NCI-H2171 treated with DMSO at 0.1 percent for 48 hours (cell line): Measurements from ENCODE around the gene CD9.

Source experiments
- DNase-seq: peaks from one replicate; lab custom pipeline; 2025; lab: John Stamatoyannopoulos, UW

CD9 gene

DNA sequence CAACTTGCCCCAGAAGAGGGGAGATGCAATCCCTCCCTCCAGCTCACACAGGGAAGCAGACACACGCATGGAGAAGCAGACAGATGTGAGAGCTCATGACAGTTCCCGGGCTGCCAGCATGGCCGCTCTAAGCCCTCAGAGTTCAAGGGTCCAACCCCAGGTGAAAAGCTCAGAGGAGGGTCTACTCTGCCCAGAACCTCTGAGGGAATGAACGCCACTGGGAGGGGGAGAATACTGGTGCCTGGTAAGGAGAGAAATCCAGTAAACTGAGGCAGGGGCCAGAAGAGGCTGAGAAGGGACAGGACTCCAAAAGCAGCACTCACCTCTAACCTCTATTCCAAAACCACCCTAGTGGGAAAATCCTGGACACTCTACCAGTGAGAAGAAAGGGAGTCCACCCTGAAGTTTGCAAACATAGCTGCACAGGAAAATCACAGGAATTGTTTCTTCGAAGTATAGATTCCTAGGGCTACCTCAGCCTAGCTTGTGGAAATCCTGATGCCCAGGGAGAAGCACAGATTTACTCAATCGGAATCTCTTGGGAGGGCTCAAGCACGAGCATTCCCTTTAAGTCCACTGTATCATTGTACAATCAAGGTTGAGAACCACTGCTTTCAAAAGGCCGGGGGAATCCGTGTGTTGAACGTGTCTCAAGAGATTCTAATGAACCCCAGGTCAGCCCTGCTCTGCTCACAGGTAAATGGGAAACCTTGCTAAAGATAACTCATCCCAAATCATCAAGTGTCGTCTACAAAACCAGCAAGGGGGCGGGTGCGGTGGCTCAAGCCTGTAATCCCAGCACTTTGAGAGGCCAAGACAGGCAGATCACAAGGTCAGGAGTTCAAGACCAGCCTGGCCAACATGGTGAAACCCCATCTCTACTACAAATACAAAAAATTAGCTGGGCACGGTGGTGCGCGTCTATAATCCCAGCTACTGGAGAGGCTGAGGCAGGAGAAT is 76.0 kb downstream of the CD9 start:
- DNase-seq = no peak

DNA sequence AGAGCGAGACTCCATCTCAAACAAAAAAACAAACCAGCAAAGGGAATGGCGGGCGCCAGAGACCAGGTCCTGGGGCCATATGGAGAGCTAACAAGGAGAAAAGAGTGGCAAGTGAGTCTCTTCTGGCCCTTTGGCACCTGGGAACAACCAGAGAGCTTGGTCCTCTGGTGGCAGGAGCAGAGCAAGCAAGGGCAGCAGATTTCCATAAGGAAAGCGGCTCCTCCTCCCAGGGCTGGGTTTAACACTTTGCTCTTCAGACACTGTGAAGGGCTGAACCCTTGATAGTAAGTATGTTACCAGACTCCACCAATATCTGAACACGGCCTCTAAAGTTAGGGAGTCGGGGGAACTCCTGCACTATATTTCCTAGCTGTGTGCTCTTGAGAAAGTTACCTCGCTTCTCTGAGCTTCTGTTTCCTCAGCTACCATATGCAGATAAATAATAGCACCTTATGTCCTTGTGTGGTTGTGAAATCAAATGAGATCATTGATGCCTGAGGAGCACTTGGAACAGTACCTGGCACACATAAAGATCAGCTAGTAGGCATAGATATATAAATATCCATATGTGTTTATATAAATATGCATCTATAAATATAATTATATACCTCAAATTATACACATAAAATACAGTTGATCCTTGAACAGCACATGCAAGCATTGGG is 76.9 kb downstream of the CD9 start:
- DNase-seq = peak; percentile 29

DNA sequence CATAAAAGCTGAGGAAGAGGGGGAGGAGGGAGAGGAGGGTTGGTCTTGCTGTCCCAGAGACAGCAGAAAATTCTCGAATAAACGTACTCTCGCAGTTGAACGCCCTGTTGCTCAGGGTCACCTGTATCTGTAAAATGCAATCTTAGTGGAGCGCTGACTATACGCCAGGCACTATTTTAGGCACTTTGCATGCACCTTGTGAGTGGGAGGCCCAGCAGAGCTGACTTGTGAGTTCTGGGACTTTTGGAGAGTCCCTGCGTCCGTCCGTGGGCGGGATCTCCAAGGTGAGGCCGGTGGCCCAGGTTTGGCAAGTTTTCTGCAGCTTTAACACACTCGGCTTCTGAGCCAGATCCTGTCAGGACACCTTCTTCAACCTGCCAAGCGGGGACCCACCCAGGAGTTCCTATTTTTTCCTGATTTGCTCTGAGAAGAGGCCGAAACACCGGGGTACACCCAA is 77.8 kb downstream of the CD9 start:
- no peak for DNase-seq

DNA sequence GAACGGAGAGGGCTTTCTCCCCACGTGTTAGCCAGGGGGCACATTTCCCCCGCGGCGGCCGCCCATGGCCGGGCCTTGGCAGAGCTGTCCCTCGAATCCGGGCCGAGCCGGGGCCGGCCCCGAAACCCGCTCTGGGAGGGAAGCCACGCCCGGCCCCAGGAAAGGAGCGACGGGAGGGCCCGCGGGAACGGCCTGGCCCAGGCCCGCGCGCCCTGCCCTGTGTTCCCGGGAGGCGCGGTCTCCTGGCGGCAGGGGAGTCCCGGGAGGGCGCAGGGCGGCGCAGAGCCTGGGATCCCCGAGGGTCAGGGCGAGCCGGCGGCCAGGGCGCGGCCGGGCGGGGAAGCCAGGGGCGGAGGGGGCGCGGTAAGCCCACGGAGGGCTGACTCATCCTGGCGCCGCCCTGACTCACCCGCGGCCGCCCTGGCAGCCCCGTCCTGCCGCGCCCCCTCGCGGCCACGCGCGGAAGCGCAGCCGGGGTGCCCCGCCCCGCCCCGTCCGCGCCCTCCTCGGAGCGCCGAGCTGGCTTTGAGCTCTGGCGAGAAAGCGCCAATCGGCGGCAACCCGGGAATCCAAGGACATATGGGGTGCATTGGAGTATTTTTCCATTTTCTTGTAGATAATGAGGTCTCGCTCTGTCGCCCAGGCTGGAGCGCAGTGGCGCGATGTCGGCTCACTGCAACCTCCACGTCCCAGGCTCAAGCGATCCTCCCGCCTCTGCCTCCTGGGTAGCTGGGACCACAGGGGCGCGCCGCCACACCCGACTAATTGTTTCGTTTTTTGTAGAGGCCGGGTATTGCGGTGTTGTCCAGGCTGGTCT is 78.4 kb downstream of the CD9 start:
- DNase-seq = peak; percentile 88

DNA sequence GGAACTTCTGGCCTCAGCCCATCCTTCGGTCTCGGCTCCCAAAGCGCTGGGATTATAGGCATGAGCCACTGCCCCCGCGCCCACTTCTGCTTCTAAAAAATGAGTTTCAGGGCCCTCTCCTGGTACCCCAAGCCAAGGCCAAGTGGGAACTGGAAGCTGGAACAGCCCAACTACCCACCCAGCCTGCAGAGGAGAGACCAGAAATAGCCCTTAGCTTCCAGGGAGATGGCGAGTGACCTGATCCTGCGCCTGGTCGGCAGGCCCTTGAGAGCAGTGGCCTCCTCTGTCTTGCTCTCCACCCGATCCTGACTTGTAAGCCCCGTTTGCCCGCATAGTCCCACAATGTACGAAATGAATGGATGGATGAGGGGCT is 79.0 kb downstream of the CD9 start:
- DNase-seq = no peak

DNA sequence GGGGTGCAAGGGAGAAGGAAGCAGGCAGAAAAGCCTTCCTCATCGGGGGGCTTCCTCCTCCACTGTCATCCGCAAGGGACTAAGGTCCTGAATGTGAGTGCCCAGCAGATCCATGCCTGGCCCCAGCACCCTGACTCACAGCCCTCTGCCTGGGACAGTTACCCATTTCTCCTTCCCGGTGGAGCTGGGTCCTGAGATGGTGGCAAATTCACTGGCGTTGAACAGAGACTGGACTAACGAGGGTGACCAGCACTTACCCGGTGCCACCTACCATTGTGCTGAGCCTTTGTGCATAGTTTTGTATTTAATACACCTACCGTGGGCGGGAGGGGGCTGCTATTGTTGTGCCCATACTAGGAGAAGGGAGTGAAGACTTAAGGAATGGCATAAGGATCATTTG is 79.4 kb downstream of the CD9 start:
- no peak for DNase-seq

DNA sequence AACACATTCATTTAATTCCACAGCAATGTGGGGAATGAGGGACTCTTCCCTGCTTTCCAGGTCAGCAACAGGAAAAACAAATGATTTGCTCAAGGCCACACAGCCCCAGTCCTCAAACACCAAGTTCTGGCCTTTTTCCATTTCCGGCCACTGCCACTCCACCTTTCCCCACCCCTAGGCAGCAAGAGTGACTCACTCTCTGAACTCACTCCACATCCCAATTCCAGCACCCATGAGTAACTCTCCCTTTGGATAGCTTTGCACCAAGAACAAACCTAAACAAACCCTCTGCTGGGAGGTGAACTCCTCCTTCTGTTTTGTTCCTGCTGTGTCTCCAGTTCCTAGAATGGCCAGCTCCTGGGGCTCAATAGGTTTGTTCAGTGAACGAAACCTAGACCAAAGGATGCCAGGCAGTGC is 79.9 kb downstream of the CD9 start:
- DNase-seq = no peak

DNA sequence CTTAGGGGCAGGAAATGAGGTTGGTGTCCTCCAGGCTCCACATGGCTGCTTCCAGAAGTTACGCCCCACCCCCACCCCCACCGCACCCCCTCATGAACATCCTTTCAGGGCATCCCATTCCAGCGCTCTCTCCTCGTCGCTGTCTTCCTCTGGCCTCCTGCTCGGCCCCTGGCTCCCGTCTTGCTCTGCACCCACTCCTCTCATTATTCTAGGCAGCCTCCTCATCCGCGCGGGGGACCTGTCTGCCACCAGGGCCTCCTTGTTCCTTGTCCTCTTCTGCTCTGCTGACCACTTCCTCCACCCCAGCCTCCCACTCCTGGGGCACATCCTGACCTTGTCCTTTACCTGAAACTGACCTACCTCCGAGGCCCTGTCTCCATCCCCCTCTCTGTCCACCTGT is 80.5 kb downstream of the CD9 start:
- no peak for DNase-seq

DNA sequence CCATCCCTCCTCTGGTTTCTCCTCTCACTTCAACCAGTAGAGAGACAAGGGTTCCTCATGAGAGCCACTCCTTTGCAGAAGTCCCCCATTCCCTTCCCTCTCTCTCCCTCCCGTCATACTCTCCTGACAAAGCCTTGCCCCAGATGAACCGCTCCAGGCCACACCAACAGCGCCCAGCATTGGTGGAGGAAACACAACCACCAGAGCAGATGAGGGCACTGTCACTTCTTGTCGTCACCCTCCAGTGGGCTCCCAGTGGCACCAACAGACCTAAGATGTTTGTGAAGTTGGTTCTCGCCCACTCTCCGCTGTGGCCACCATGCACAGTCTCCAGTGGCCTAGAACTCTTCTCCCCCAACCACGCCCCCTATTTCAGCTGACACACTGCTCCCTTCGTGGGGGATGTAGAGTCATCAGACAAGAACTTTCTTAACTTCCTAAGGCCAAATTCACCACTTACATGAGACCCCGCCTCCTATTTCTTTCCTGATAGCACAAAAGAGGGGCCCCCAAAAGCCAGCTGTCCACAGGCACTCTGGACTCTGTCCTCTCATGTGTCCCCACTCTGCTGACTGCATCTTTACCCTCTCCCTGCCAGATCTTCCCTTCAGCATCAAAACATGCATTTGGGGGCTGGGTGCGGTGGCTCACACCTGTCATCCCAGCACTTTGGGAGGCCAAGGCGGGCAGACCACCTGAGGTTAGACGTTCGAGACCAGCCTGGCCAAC is 81.0 kb downstream of the CD9 start:
- DNase-seq = no peak

DNA sequence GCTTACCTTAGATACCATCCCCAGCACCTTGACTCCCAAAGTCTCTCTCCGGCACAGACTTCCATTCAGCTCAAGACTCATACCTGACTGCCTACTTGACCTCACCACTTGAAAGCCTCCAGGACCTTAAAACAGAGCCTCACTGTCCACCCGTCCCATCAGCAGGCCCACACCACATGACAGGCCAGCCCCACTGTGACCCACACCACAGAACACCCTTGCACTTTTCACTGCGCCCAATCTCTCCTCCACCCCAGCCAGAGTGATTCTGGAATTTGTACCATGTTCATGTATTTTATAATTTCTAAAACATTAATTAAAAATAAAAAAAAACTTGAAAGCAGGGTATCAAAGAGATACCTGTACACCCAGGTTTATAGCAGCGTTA is 82.2 kb downstream of the CD9 start:
- DNase-seq = no peak

DNA sequence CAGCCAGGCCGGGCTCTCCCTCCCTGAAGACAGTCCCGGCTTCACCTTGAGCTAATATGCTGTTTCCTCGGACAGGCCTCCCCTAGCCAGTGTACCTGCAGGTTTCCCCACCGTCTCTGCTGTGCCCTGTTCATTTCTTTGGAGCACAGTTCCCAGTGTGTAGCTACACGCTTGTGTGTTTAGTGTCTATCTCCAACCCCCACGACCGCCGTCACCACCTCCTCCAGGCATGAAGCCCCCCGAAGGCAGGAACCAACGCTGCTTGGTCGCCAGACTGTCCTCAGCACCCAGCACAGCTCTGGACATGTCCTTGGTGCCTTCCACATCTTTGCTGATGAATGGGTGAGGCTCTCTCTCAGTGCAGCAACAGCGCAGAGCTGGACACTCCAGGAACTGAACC is 84.1 kb downstream of the CD9 start:
- no peak for DNase-seq

DNA sequence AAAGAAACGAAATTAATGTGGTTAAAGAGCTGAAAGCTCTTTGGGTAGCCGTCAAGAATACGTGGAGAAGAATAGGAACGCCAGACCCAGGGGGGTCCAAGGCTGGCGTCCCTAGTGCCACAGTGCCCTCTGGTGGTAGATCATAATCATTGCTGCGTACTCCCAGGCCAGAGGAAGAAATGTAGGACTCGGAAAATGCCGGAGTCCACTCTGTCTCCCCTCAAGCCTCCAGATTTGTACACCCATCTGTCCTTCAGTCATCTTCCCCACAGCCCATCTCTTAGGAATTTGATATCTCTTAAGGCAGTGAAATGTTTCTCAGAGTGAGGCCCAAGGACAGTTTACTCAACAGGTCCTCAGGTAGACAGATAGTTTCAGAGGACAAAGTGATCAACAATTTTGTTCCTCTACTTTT is 84.9 kb downstream of the CD9 start:
- peak; percentile 97 for DNase-seq

DNA sequence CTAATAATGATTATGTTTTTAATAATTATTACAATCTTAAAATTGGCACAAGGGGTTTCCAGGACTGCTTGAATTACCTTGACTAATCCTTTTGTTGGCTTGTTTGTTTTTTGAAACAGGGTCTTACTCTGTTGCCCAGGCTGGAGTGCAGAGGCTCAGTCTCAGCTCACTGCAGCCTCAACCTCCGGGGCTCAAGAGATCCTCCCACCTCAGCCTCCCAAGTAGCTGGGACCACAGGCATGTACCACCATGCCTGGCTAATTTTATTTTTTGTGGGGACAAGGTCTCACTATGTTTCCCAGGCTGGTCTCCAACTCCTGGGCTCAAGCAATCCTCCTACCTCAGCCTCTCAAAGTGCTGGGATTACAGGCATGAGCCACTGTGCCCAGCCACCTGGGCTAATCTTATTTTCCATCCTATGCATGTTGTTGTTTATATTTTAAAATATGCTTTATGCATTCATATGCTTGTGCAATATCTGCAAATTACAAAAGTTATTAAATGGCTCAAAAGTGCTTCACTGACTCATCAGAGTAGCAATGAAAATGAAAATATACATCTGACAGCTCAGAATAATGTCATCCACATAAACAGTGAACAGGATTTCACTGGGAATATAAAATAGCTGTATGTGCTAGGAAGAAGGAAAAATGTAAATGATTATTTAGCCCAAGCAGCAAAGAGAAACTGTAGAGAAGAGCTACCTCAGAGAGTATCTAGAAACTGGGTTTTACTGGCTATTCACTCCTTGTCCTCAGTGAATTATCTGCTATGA is 85.5 kb downstream of the CD9 start:
- DNase-seq = no peak
